T-helper 2 cell treated with Interferon-gamma antibody and Interleukin-4, amounts not matched to agents 100 ng/mL and 5 ng/mL, for 36 hours (primary cell): ENCODE measurements around the gene CKAP2. TPM values are rescaled to one million over a fixed set of nuclear protein-coding genes. Genes with fewer than 3 reads are reported as not detected.
"Not testable (repeated sequence)": the region's sequence is repeated elsewhere in the genome, so short reads cannot be mapped to it uniquely, and the experiment has no call there.

Source experiments
- intact Hi-C: fragments of 100-400 bp; cut with micrococcal nuclease; formaldehyde crosslinking; loops from one replicate; pipeline ENCODE4 v1.15.1; 2023
- total RNA-seq: library from RNA; stranded (reverse); gene quantifications from 2 replicates; pipeline ENCODE4 v1.2.3, GENCODE V29; 2022

CKAP2 gene
- total RNA-seq, 1 donor from 2014 or later: 70.8 TPM

DNA sequence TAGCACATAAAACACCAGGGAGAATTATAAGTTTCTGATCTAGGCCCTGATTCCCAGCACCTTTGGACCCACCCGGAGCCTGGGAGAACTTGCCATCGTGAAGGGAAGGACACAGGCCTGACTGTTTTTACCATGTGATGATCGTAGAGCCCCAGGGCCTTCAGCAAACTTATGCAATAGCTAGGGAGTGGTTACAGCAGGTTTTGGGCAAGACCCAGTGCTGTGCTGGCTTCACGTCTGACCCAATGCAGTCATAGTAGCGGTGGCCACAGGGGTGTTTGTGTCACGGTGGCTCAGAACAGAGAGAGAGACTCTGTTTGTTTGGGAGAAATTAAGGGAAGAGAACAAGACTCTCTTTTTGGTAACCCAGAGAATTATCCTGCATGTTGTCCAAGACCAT, 68.0 kb downstream of the CKAP2 start:
- intact Hi-C loops: not testable (repeated sequence)

Other genes with a start within 250 kb of the CKAP2 start
- gene THSD1, start 49.3 kb upstream of the CKAP2 start, total RNA-seq: 0.34 and 0.36 TPM in 2 replicates
- 55.2 and 57.3 TPM in 2 replicates for gene VPS36, start 4.8 kb upstream of the CKAP2 start, total RNA-seq
- 10.8 and 11.7 TPM in 2 replicates for gene HNRNPA1L2, start 187.0 kb downstream of the CKAP2 start, total RNA-seq
- gene SUGT1, start 197.4 kb downstream of the CKAP2 start, total RNA-seq: 50.3 and 53.3 TPM in 2 replicates